GM19023 (cell line): Measurements from ENCODE around the gene TAPT1.
"Not testable (repeated sequence)": the region's sequence is repeated elsewhere in the genome, so short reads cannot be mapped to it uniquely, and the experiment has no call there.

Source experiments
- ATAC-seq: cut with Tn5 transposase; IDR thresholded peaks from one replicate; pipeline ENCODE4 v1.9.1; 2021; ENCODE audit warnings: mild to moderate bottlenecking, moderate library complexity; ENCODE audit not compliant: unreplicated experiment

Gene TAPT1

GRCh38 chr4:16187455-16187854 lies 38.8 kb downstream of the TAPT1 start:
- no peak for ATAC-seq

GRCh38 chr4:16186986-16187385 lies 39.3 kb downstream of the TAPT1 start:
- ATAC-seq, result no peak

GRCh38 chr4:16183604-16184003 lies 42.7 kb downstream of the TAPT1 start:
- no peak for ATAC-seq

GRCh38 chr4:16176621-16177020 lies 49.6 kb downstream of the TAPT1 start:
- ATAC-seq, result no peak

GRCh38 chr4:16171831-16172230 lies 54.4 kb downstream of the TAPT1 start:
- no peak for ATAC-seq

- ATAC-seq, result no peak
These were observed 56.8 kb downstream of the TAPT1 start for GRCh38 chr4:16169490-16169889.

GRCh38 chr4:16168710-16169388 lies 57.4 kb downstream of the TAPT1 start:
- ATAC-seq, result no peak

GRCh38 chr4:16168144-16168543 lies 58.1 kb downstream of the TAPT1 start:
- ATAC-seq, result no peak

GRCh38 chr4:16165931-16166330 lies 60.3 kb downstream of the TAPT1 start:
- ATAC-seq, result no peak

- no peak for ATAC-seq
These were observed 63.4 kb downstream of the TAPT1 start for GRCh38 chr4:16162891-16163290.

- ATAC-seq, result no peak
These were observed 64.3 kb downstream of the TAPT1 start for GRCh38 chr4:16161851-16162408.

GRCh38 chr4:16160457-16160856 lies 65.8 kb downstream of the TAPT1 start:
- no peak for ATAC-seq

- no peak for ATAC-seq
These were observed 67.0 kb downstream of the TAPT1 start for GRCh38 chr4:16159286-16159685.

GRCh38 chr4:16158504-16158852 lies 67.8 kb downstream of the TAPT1 start:
- no peak for ATAC-seq

- ATAC-seq, result no peak
These were observed 68.4 kb downstream of the TAPT1 start for GRCh38 chr4:16157609-16158503.

- no peak for ATAC-seq
These were observed 70.6 kb downstream of the TAPT1 start for GRCh38 chr4:16155528-16156169.

- no peak for ATAC-seq
These were observed 71.8 kb downstream of the TAPT1 start for GRCh38 chr4:16154451-16154850.

- ATAC-seq, result no peak
These were observed 75.6 kb downstream of the TAPT1 start for GRCh38 chr4:16150716-16151115.

- not testable (repeated sequence) for ATAC-seq
These were observed 81.4 kb downstream of the TAPT1 start for GRCh38 chr4:16144913-16145312.

- ATAC-seq, result no peak
These were observed 83.5 kb downstream of the TAPT1 start for GRCh38 chr4:16142598-16143310.

- ATAC-seq, result no peak
These were observed 85.4 kb downstream of the TAPT1 start for GRCh38 chr4:16140879-16141249.
